Mucosa of stomach (tissue), 1 donor: ENCODE measurements around the gene SLC39A5.
A peak's percentile ranks its signal among the peaks of the same experiment; 100 is the strongest.

ENCODE experiments used
- H3K27me3 ChIP-seq: one replicate; pipeline ENCODE4 v1.7.0; 2013; ENCODE audit warnings: mild to moderate bottlenecking, low read length; ENCODE audit not compliant: control insufficient read depth, insufficient read depth
- H3K36me3 ChIP-seq: one replicate; pipeline ENCODE4 v1.7.0; 2013; ENCODE audit warnings: low read length; ENCODE audit not compliant: control insufficient read depth, insufficient read depth
- H3K4me1 ChIP-seq: one replicate; pipeline ENCODE4 v1.7.0; 2013; ENCODE audit warnings: mild to moderate bottlenecking, low read length; ENCODE audit not compliant: control insufficient read depth, insufficient read depth
- H3K4me3 ChIP-seq: one replicate; pipeline ENCODE4 v1.7.0; 2013; ENCODE audit warnings: low read length
- H3K9ac ChIP-seq: one replicate; pipeline ENCODE4 v1.7.0; 2013; ENCODE audit warnings: mild to moderate bottlenecking, low read length, moderate library complexity
- H3K9me3 ChIP-seq: one replicate; pipeline ENCODE4 v1.7.0; 2013; ENCODE audit warnings: mild to moderate bottlenecking, low read length, moderate library complexity; ENCODE audit not compliant: control insufficient read depth
- donor health status: Pancreatic carcinoma.

Gene SLC39A5

GRCh38 chr12:56220611-56221231 is 9.1 kb upstream of the SLC39A5 start:
- Histone ChIP-seq H3K9me3 (no peaks in the 10 kb centered on the region), H3K9ac (peak overlapping the region; percentile 99), H3K4me3 (peak overlapping the region; percentile 98), H3K4me1 (peaks cover 22% of the 10 kb centered on the region), H3K36me3 (no peaks in the 10 kb centered on the region), H3K27me3 (no peaks in the 10 kb centered on the region)

GRCh38 chr12:56221232-56221756 is 8.6 kb upstream of the SLC39A5 start:
- Histone ChIP-seq H3K4me3 (peak overlapping the region; percentile 98), H3K36me3 (no peaks in the 10 kb centered on the region), H3K4me1 (peaks cover 22% of the 10 kb centered on the region), H3K27me3 (no peaks in the 10 kb centered on the region), H3K9me3 (no peaks in the 10 kb centered on the region), H3K9ac (peak overlapping the region; percentile 99)

GRCh38 chr12:56221757-56222530 is 7.9 kb upstream of the SLC39A5 start, which contains the start of gene RNF41:
Gene RNF41, minus strand, starts transcription at chr12:56221922. Its CDS starts 7,875 bp downstream, at chr12:56214047.
- H3K27me3 ChIP-seq = no peaks in the 10 kb centered on the region
- no peaks in the 10 kb centered on the region for H3K36me3 ChIP-seq
- peak within 1 kb of the TSS; percentile 98 for H3K4me3 ChIP-seq
- no peaks in the 10 kb centered on the region for H3K9me3 ChIP-seq
- peaks cover 22% of the 10 kb centered on the region for H3K4me1 ChIP-seq
- peak within 1 kb of the TSS; percentile 99 for H3K9ac ChIP-seq

- Histone ChIP-seq H3K36me3 (no peaks in the 10 kb centered on the region), H3K9me3 (no peaks in the 10 kb centered on the region), H3K4me3 (peak overlapping the region; percentile 98), H3K9ac (peak overlapping the region; percentile 99), H3K27me3 (no peaks in the 10 kb centered on the region), H3K4me1 (peaks cover 22% of the 10 kb centered on the region)
Measured at GRCh38 chr12:56222531-56222895, 7.3 kb upstream of the SLC39A5 start.

- Histone ChIP-seq H3K4me1 (peaks cover 22% of the 10 kb centered on the region), H3K27me3 (no peaks in the 10 kb centered on the region), H3K9ac (peak overlapping the region; percentile 30), H3K4me3 (no peak overlapping the region), H3K36me3 (no peaks in the 10 kb centered on the region), H3K9me3 (no peaks in the 10 kb centered on the region)
Measured at GRCh38 chr12:56223571-56224101, 6.2 kb upstream of the SLC39A5 start.

GRCh38 chr12:56224102-56224701 is 5.6 kb upstream of the SLC39A5 start, which contains the start of gene NABP2:
Gene NABP2, plus strand, starts transcription at chr12:56224342. Its CDS starts 515 bp downstream, at chr12:56224857.
- Histone ChIP-seq H3K9me3 (no peaks in the 10 kb centered on the region), H3K9ac (peak within 1 kb of the TSS; percentile 93), H3K27me3 (no peaks in the 10 kb centered on the region), H3K36me3 (no peaks in the 10 kb centered on the region), H3K4me1 (peaks cover 22% of the 10 kb centered on the region), H3K4me3 (peak within 1 kb of the TSS; percentile 89)

- Histone ChIP-seq H3K9me3 (no peaks in the 10 kb centered on the region), H3K4me3 (peak overlapping the region; percentile 89), H3K9ac (peak overlapping the region; percentile 93), H3K4me1 (peaks cover 26% of the 10 kb centered on the region), H3K27me3 (no peaks in the 10 kb centered on the region), H3K36me3 (no peaks in the 10 kb centered on the region)
Measured at GRCh38 chr12:56224954-56225353, 4.9 kb upstream of the SLC39A5 start.

- Histone ChIP-seq H3K4me3 (no peak overlapping the region), H3K9me3 (no peaks in the 10 kb centered on the region), H3K4me1 (peaks cover 31% of the 10 kb centered on the region), H3K9ac (no peak overlapping the region), H3K36me3 (no peaks in the 10 kb centered on the region), H3K27me3 (no peaks in the 10 kb centered on the region)
Measured at GRCh38 chr12:56229082-56229481, 769 bp upstream of the SLC39A5 start.

- Histone ChIP-seq H3K36me3 (no peaks in the 10 kb centered on the region), H3K9ac (peak overlapping the region; percentile 6), H3K4me1 (peaks cover 19% of the 10 kb centered on the region), H3K27me3 (no peaks in the 10 kb centered on the region), H3K9me3 (no peaks in the 10 kb centered on the region), H3K4me3 (no peak overlapping the region)
Measured at GRCh38 chr12:56230432-56231183, 757 bp downstream of the SLC39A5 start.

- no peaks in the 10 kb centered on the region for H3K27me3 ChIP-seq
- H3K9ac ChIP-seq = peak overlapping the region; percentile 6
- H3K4me1 ChIP-seq = peaks cover 19% of the 10 kb centered on the region
- no peaks in the 10 kb centered on the region for H3K9me3 ChIP-seq
- H3K4me3 ChIP-seq = no peak overlapping the region
- no peaks in the 10 kb centered on the region for H3K36me3 ChIP-seq
Measured at GRCh38 chr12:56231184-56231582, 1.3 kb downstream of the SLC39A5 start.

- H3K9ac ChIP-seq = no peak overlapping the region
- no peak overlapping the region for H3K4me3 ChIP-seq
- no peaks in the 10 kb centered on the region for H3K9me3 ChIP-seq
- H3K36me3 ChIP-seq = no peaks in the 10 kb centered on the region
- H3K27me3 ChIP-seq = no peaks in the 10 kb centered on the region
- H3K4me1 ChIP-seq = peaks cover 16% of the 10 kb centered on the region
Measured at GRCh38 chr12:56234746-56235436, 5.0 kb downstream of the SLC39A5 start.
